ENCODE measurements around the gene ZNF217. TPM values are rescaled to one million over a fixed set of nuclear protein-coding genes. Genes with fewer than 3 reads are reported as not detected.

Gene ZNF217
- total RNA-seq, 1 experiment from 2014 or later: 33.8 TPM

GRCh38 chr20:53608456-53609452 lies 15.1 kb upstream of the ZNF217 start (continued):
- no peak for TF ChIP-seq ZBTB33 (IDR thresholded peaks at IDR 0.05; ENCODE audit: extremely low read depth, insufficient replicate concordance, low read length)
- TF ChIP-seq POLR2AphosphoS5 (IDR thresholded peaks at IDR 0.05; ENCODE audit: low read depth, low read length): no peak
- no peak for TF ChIP-seq CEBPB (IDR thresholded peaks at IDR 0.05; ENCODE audit: low read depth)
- no peak for TF ChIP-seq ZFX (IDR thresholded peaks at IDR 0.05)
- TF ChIP-seq EZH2phosphoT487 (IDR thresholded peaks at IDR 0.05; ENCODE audit: borderline replicate concordance): no peak
- no peak for TF ChIP-seq ZNF274 (IDR thresholded peaks at IDR 0.05; ENCODE audit: low read depth, low read length)

GRCh38 chr20:53608071-53608455 lies 14.4 kb upstream of the ZNF217 start:
- DNase-seq (ENCODE audit: low read depth, low spot score): no peak
- no peaks in the 10 kb centered on the region for H3K79me2 ChIP-seq (ENCODE audit: insufficient read depth, low read length)
- no peaks in the 10 kb centered on the region for H3K9me2 ChIP-seq (ENCODE audit: insufficient read depth)
- ChIA-PET POLR2A (no interaction called here), CTCF (no interaction called here), RAD21 (ENCODE audit: low non-redundant PET in 1 of 2, low total read pairs in 2 of 2, uncharacterized antibody in 2 of 2, unreplicated experiment in 2 of 2) (no interaction called here)
- TF ChIP-seq ZBTB33 (IDR thresholded peaks at IDR 0.05; ENCODE audit: extremely low read depth, insufficient replicate concordance, low read length) (no peak), SRF (IDR thresholded peaks at IDR 0.05; ENCODE audit: low read depth) (no peak), JUND (IDR thresholded peaks at IDR 0.05) (no peak), CTCF (IDR thresholded peaks at IDR 0.05 in 2 of 3, conservative IDR thresholded peaks at IDR 0.05 in 1 of 3; ENCODE audit: borderline replicate concordance in 1 of 3, insufficient read depth in 1 of 3, low read depth in 2 of 3, low read length in 2 of 3) (no peak), EZH2phosphoT487 (IDR thresholded peaks at IDR 0.05; ENCODE audit: borderline replicate concordance) (no peak), EZH2 (IDR thresholded peaks at IDR 0.05) (no peak), ZFX (IDR thresholded peaks at IDR 0.05) (no peak), SIN3A (IDR thresholded peaks at IDR 0.05; ENCODE audit: low read depth) (no peak), POLR2AphosphoS5 (IDR thresholded peaks at IDR 0.05; ENCODE audit: low read depth, low read length) (no peak)
- TF ChIP-seq, protein P1, sequence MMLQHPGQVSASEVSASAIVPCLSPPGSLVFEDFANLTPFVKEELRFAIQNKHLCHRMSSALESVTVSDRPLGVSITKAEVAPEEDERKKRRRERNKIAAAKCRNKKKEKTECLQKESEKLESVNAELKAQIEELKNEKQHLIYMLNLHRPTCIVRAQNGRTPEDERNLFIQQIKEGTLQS (IDR thresholded peaks at IDR 0.05): no peak
- ATAC-seq: no peak
- H3K4me3 ChIP-seq (replicated peaks in 1 of 2; ENCODE audit: low read depth in 1 of 2, low read length in 2 of 2): no peak overlapping the region
- no peak overlapping the region for H2AFZ ChIP-seq (ENCODE audit: low read depth, low read length, poor library complexity, severe bottlenecking)
- H3K27me3 ChIP-seq (ENCODE audit: insufficient read depth, low read length): no peaks in the 10 kb centered on the region
- H3K9me3 ChIP-seq (ENCODE audit: control insufficient read depth in 1 of 2, insufficient read depth in 1 of 2, low read depth in 1 of 2, low read length in 2 of 2): no peaks in the 10 kb centered on the region
- no peak overlapping the region for H3K4me2 ChIP-seq (ENCODE audit: low read length)
- H3K4me1 ChIP-seq (ENCODE audit: control insufficient read depth in 1 of 2, insufficient read depth in 2 of 2, low read length in 2 of 2): peaks cover 43 to 57% of the 10 kb centered on the region in 2 experiments
- H3K27ac ChIP-seq (ENCODE audit: low read depth, low read length): no peak overlapping the region
- intact Hi-C loops (cut with micrococcal nuclease): no loop called here
- BruUV-seq (replicated peaks): no TSS peak
- H3K9ac ChIP-seq (ENCODE audit: low read length): no peak overlapping the region
- H3K36me3 ChIP-seq (ENCODE audit: control insufficient read depth in 1 of 2, insufficient read depth in 2 of 2, low read length in 2 of 2): no peaks in the 10 kb centered on the region
- H4K20me1 ChIP-seq (ENCODE audit: insufficient read depth): no peaks in the 10 kb centered on the region
